GM21381 (cell line): ENCODE measurements around the gene BMP4.

Source experiments
- ATAC-seq: cut with Tn5 transposase; IDR thresholded peaks from one replicate; pipeline ENCODE4 v1.9.1; 2021; ENCODE audit warnings: mild to moderate bottlenecking, moderate library complexity; ENCODE audit not compliant: unreplicated experiment

Gene BMP4

DNA sequence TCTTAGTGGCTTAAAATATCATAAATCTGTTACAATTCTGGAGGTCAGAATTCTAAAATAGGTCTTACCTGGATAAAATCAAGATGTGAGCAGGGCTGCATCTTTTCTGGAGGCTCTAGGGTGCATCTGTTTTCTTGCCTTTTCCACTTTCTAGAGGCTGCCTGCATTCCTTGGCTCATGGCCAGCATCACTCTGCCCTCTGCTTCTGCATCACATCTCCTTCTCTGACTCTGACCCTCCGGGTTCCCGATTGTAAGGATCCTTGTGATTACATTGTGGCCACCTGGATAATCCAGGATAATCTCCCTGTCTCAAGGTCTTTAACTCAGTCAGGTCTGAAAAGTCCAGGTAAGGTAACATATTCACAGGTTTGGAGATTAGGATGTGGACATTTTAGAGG, 11.0 kb upstream of the BMP4 start:
- no peak for ATAC-seq

DNA sequence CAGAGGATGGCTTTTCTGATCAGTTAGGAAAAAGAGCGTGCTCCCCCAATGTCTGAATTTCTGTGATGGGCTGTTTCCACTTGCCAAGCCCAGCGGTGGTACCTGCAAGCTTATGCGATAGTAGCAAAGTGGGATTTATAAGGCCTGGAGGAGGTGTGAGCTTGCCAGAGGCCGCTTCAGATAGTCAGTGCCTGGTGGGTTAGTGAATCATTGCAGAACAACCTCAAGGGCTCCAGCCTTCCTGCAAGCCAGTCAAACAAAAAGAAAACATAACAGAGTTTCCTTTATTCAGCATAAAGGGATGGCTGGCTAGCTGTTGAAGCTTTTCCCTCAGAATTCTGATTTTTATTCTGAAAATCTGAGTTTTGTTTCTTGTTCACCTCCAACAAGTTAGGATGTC, 7.6 kb upstream of the BMP4 start:
- ATAC-seq = no peak

DNA sequence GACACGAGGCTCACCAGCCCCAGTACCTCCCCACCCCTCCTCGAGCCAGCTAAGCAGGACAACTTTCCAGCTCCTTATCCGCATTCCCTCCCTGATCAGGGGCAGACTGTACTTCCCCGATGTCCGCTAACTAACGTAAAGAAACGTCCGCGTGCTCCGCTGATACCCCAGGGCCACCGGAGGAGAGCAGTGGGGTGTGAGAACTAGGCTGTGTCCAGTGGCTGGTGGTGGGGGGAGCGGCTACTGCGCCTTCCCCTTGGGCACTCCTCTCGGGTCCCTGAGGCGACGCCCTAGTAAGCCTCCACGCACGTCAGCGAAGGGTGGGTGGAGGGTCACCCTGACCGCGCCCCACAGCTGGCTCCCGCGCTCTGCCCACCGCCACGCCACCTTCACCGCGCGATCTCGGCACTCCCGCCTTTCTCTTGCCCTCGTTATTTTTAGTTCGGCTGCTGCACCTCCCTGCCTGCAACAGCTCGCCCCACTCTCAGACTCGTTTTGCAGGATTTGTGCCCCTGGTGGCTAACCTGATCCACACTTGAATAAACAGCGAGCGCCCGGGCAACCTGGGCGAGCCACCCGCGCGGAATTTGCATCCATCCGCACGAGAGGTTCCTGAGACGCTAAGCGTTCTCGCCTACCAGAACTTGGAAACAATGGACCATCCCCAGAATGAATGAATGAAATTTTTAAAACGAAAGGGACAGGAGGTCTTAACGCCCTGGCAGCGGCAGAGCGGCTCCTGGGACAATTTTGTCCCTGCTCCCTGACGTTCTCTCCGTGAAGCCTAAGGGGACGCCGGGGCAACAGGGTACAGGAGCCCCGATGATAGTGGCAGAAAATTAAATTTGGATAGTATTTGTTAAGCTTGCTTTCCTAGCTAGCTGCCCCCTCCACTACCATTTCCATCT, 6.9 kb upstream of the BMP4 start:
- ATAC-seq = no peak

- ATAC-seq = no peak
Measured at GRCh38 chr14:53962953-53963319, 6.3 kb upstream of the BMP4 start.

- ATAC-seq = no peak
Measured at GRCh38 chr14:53958628-53959027, 2.0 kb upstream of the BMP4 start.

GRCh38 chr14:53957739-53958138, 1.1 kb upstream of the BMP4 start:
- ATAC-seq = no peak

DNA sequence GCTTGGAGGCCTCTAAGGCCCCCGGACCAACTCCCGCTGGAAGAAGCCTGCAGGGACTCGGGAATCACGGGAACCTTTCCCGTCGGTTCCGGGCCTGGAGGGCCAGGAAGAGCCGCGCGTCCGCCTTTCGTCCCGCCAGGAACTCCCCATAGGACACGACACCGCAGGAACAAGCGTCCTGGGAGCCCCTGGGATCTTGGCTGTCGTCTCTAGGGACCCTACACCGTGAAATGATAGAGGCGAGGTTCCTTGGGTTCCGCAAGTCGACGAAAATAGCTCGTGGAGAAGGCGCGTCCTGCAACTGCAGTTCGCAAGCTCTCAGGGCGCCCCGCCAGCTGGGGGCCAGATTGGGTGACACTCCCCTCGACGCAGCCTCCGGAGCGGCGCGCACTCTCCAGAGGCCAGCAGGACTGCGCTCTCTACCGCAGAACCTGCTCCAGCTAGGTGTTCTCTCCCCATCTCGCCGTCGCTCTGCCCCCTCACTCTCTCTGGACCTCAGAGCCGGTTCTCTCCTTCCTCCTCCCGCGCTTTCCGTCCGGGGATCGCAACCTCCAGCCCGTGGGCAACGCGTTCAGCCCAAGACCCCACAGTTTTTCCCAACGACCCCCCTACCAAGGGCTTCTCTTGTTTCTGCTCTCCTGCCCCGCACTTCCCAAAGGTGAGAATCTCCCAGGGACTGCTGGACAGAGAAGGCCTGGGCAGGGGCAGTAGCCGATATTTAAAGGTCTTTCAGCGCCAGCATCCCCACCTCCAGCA, 776 bp downstream of the BMP4 start:
- no peak for ATAC-seq

GRCh38 chr14:53955229-53955556, 1.4 kb downstream of the BMP4 start:
- ATAC-seq = no peak

DNA sequence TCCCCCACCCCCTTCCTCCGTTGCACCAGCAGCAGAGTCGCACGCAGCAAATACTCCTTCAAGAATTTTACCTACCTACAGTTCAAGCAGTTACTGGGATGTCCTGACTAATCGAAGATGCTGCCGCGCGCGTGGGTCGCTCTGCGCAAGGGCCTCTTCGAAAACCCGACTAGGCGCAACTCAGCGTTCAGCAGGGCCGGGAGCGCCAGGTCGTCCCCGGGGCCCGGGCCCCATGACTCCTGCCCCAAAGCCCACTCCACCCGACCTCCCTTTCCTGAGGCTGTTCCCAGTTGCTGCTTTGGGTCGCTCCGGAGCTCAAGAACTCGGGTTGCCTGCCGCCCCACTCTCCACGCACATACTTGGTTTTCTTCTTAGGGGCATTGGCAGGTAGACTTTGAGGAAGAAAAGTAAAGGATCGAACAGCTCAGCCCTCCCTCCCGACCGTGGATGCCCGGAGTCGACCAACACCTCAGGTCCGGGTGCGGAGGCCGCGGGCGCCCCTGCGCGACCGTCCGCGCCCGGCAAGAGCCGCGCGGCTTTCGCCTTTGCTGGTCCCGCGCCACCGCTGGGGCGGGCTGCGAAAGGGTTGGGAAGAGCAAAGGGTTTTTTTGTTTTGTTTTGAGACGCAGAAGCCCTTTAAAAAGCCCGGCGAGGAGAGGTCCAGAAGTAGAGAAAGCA, 1.9 kb downstream of the BMP4 start:
- ATAC-seq = no peak

DNA sequence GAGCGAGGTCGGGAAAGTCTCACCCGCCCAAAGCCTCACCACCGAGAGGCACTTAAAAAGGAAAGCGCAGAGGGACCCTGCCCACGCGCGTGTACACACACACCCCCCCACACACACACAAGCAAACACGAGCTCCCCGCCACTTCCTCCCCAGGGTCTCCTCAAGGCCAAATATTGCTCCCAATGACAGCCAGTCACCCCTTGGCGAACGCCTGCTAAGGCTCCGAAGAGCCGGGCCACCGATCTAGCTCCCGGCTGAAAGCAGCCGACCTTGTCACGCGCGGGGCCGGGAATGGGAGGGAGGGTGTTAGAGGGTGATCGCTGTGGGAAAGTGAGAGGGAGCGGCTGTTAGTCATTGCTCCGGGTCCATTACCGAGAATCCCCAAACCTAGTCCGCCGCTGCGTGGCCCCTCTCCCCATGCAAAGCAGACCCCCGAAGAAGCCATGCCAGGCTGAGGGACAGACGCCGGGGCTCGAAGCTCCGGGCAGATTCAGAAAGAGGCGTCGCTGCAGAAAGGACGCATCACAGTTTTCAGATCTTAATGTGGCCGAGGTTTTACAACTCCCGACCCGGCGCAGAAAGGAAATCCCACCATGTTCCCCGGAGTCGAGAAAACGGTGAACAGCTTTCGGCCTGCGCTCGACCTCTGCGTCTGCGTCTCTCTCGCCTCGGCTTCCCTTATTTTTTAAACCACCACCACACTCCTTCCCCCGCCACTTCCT, 2.6 kb downstream of the BMP4 start:
- ATAC-seq = no peak

DNA sequence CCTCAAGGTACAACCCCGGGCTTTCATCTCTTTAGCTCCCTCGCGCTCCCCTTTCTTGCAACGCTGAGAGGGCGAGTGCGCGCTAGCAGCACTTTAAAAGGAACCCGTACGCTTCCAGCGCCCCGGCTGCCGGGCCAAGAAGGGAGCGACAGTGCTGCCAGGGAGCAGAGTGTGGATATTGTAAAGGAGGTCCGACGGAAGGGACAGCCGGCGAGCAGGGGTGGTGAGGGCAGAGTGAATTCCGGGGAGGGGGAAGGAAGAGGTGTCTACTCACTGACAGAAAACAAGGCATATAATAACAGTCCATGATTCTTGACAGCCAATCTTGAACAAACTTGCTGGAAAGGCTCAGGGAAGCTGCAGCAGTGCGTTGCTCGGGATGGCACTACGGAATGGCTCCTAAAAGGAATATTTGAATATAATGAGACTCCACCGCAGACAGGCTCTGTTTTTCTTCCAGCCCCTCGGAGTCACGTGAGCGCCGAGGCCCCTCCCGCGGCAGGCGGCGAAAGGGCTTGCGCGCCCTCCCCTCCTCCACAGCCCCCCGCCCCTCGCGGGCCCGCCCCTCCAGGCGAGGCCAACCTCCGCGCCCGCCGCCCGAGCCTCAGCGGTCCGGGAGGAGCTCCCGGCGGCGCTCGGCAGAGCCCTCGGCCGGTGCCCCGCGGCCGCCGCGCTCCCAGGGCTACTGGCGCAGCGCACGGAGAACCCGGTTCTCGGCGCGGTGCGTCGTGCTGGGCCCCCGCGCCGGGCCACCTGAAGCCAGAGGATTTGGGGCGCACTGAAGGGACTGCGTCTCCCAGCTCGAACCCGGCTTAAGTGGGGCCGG, 3.4 kb downstream of the BMP4 start:
- no peak for ATAC-seq

DNA sequence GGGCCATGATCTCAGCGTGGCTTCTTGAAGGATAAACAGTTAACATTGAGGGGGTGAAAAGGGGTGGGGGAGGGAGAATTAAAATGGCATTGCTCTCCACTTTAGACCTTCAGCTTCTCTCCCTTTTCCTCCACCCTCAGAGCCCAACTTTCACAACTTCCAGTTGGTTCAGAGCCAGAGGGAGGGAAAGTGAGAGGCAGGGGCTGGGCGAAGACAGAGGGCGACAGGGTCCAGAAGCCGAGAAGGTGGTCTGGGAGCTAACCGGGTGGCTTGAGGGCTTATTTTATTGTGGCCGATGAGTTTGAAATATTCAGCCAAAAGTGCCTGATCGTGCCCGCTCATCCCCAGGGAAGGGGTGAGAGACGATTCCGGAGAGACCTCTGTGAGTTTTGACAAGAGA, 4.1 kb downstream of the BMP4 start:
- ATAC-seq = no peak

DNA sequence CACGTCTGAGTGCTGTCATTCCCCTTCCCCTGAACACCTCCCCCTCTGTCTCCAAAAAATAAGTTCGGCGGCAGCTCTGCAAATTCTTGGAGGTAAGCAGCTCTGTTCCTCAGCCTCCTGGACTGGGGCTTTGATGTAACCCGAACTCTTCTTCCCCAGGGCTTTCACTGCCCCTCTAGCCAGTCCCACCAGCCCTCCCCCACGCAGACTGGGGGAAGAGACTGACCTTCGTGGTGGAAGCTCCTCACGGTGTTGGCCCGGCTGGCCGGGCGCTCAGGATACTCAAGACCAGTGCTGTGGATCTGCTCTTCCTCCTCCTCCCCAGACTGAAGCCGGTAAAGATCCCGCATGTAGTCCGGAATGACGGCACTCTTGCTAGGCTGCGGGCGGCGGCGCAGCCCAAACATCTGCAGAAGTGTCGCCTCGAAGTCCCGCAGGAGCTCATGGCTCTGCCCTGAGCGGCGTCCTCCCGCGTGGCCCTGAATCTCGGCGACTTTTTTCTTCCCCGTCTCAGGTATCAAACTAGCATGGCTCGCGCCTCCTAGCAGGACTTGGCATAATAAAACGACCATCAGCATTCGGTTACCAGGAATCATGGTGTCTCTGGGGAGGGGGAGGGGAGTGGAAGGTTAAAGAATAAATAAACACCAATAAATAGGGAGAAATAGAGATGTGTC, 4.9 kb downstream of the BMP4 start:
- no peak for ATAC-seq

- ATAC-seq = no peak
Measured at GRCh38 chr14:53951243-53951626, 5.4 kb downstream of the BMP4 start.

DNA sequence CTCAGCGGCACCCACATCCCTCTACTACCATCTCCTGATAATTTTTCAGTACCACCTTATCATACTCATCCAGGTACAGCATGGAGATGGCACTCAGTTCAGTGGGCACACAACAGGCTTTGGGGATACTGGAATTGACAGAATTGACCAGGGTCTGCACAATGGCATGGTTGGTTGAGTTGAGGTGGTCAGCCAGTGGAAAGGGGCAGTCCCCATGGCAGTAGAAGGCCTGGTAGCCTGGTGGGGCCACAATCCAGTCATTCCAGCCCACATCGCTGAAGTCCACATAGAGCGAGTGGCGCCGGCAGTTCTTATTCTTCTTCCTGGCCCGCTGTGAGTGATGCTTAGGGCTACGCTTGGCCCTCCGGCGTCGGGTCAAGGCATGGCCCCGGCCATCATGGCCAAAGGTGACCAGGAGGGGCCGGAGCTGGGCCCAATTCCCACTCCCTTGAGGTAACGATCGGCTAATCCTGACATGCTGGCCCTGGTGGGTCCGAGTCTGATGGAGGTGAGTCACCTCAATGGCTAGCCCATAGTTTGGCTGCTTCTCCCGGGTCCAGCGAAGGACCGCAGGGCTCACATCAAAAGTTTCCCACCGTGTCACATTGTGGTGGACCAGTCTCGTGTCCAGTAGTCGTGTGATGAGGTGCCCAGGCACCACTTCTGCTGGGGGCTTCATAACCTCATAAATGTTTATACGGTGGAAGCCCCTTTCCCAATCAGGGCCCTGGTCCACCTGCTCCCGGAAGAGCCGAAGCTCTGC, 6.4 kb downstream of the BMP4 start:
- no peak for ATAC-seq

GRCh38 chr14:53949201-53949600, 7.4 kb downstream of the BMP4 start:
- ATAC-seq = no peak

DNA sequence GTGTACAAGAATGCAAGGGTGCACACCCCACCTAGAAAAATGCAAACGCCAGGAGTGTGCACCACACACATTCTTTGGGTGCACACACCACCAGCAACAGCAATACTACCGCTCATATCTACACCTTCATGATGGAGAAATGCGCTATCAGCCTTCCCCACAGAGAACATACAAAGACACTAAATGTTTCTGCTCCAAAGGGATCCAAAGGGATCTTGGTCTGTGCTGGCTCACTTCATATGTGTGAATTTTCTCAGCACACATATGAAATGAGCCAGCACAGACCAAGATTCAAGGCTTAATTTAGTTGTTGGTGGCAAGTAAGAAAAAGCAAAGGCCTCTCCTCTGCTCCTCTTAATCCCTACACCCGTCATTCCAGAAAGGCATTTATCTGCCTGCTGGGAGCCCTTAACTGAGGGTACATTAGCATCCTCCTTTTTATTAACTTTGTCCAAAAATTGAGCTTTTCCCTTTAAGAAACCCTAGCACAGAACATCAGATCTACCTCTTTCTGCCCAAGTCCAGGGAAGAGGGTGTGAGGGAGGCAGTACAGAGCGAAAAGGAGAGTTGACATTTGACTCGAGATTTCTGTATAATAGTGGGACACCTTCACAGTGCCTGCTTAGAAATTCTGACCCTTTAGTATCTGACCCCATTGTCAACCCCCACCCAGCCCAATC, 8.3 kb downstream of the BMP4 start:
- ATAC-seq = no peak

DNA sequence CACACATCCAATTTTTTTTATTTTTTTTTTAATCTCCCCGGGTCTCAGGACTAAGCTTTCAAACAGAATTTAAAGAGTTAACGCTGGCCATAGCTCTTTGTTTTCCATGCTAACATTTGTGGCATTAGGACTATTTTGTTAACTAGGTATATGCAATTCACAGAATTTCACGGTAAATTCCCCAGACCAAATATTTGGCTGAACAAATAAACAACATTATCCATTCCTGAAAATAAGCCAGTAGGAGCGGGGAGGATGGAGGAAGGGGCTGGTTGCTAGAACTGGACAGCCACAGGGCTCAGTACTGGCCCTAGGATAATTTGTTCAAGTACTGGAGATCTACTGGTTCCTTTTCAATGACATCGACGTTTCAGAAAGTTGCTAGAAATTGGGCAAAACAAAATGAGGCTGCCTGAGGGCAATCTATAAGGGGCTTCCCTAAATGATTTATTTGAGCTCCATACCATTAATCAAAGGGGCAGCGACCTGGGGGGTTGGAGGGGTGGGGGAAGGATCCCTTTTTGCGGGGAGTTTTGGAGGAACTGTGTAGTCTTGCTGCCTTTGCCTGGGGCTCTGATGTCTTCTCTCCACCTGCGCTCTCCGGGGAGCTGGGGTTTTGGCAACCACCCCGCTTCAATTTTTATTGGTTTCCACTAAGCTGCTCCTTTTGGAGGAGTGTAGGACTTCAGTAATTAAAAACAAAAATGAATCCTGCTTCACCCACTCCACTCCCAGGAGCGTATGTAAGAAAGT, 9.0 kb downstream of the BMP4 start:
- ATAC-seq = no peak
